ENCODE data around the gene OLFM1. TPM values are rescaled to one million over a fixed set of nuclear protein-coding genes. Genes with fewer than 3 reads are reported as not detected.

OLFM1 gene
- total RNA-seq, 1 experiment from 2014 or later: 32.0 TPM

DNA sequence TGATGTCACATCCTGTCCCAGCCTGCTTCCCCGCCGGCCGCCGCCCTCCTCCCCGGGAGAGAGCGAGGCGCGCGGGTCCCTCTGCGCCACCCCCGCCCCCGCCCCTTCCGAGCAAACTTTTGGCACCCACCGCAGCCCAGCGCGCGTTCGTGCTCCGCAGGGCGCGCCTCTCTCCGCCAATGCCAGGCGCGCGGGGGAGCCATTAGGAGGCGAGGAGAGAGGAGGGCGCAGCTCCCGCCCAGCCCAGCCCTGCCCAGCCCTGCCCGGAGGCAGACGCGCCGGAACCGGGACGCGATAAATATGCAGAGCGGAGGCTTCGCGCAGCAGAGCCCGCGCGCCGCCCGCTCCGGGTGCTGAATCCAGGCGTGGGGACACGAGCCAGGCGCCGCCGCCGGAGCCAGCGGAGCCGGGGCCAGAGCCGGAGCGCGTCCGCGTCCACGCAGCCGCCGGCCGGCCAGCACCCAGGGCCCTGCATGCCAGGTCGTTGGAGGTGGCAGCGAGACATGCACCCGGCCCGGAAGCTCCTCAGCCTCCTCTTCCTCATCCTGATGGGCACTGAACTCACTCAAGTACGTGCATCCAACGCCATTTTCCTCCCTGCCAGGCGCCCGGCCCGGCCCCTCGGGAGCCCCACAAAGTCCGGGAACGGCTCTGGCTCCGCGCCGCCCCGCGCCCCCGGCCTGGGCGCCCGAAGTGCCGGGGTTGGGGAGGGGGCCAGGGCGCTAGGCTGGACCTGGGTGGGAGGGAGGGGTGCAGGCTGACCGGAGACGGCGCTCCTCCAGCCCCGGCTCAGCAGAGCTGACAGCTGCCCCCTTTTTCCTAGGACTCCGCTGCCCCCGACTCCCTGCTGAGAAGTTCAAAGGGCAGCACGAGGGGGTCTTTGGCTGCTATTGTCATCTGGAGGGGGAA is 12.0 kb upstream of the OLFM1 start:
- peak; percentile 23 for DNase-seq (ENCODE audit: extremely low read depth, low read depth)

DNA sequence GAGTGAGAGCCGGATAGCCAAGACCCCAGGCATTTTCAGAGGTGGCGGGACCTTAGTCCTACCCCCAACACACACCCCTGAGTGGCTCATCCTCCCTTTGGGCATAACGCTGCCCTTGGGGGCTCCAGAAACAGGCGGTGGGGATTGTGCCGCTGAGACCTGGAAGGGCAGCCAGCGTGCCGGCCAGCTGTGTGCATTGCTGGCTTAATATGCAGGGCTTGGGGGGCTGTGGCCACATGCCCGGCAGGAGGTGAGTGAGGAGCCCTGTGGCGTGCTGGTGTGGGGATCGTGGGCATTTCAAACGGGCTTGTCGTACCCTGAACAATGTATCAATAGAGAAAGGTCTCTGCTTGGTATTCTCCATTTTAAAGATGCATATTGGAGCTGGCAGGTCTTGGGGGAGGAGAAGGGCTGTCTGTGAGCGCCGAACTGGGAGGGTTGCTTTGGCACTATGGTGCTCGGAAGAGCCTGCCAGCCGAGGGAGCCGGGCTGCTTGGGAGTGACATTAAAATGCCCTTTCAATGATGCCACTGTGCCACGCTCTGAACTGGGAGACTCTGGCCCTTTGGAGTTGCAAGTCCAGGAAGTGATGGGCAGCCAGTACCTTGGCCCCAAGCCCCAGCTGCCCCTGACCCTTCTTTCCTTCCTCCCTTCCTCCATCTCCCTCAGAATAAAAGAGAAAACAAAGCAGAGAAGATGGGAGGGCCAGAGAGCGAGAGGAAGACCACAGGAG is 11.2 kb upstream of the OLFM1 start:
- no peak for DNase-seq (ENCODE audit: extremely low read depth, low read depth)

DNA sequence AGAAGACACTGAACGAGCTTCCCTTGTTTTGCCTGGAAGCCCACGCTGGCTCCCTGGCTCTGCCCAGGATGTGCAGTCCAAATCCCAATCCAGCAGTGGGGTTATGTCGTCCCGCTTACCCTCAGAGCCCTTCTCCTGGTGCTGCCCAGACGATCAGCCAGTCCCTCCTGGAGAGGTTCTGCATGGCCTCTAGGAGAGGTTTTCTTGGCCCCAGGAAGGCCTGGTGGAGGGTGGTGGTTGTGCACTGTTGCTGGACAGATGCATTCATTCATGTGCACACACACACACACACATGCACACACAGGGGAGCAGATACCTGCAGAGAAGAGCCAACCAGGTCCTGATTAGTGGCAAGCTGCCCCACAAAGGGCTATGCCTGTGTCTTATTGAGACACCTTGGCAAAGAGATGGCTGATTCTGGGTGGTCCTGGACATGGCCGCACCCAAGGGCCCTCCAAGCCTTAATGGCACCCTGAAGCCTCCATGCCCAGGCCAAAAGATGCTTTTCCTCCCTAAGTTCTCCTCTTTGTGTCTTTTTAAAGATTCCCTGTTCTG is 10.5 kb upstream of the OLFM1 start:
- no peak for DNase-seq (ENCODE audit: extremely low read depth, low read depth)

DNA sequence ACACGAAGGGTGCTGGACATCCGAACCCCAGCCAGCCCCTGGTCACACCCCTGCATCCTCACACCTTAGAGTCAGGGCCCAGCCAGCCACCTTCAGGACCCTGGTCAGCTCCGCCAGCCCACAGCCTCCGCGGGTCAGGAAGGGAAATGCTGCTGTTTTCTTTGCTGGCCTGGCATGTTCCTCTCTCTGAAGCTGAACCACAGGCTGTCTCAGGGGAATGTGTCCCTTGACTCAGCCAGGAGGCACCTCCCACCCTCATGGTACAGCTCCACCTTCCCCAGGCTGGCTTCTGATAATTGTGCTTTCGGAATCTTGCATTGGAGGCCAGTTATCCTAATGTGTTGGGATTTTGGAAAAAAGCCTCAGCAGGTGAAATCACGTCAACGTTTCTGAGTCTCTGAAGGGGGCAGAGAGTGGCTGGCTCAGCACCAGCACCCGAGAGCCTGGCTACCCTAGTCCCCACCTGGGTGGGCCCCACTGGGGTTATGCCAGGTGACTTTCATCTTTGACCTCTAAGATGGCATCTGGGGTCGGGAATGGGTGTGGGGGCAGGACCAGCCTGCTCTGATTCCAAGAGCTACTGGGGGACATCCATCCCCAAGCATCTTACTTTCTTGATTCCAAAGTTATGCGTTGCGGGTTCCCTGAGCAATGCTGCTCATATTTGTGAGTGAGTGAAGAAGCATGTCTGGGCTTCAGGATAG is 9.8 kb upstream of the OLFM1 start:
- DNase-seq (ENCODE audit: extremely low read depth, low read depth): peak; percentile 11

DNA sequence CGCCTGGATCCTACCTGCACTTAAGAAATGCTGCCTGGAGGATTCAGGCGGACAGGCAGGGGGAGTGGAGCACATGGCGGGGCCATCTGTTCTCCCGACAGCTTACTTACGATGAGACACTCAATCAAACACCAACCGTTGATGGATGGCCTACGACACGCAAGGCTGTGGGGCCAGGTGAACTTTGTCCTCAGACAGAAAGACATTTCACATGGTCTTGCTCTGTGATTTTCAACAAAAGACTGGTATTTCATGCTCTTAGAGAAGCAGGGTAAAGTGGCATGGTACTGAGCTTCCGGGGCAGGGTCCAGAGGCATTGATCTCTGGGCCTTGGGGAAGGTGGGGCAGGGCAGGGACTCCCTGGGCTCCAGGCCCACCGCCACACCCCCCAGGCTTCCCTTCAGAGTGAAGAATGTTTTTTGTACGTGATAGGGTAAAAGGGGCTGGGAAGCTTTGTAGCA is 9.1 kb upstream of the OLFM1 start:
- DNase-seq (ENCODE audit: extremely low read depth, low read depth): no peak

DNA sequence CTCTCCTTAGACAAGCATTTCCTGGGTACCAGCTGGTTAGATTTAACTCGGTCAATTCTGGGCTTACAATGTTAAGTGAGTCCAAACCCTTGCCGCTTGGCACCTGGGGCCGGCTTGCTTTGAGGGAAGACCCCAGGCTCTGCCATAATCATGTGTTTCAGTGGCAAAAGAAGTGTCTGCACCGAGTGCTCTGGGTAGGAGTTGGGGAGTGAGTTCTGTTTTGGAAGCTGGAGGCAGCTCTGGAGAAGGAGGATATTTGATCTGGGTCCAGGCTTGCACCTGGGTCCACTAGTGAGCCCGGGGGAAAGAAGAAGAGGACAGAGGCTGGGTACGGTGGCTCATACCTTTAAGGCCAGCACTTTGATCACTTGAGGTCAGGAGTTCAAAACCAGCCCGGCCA is 8.4 kb upstream of the OLFM1 start:
- DNase-seq (ENCODE audit: extremely low read depth, low read depth): no peak

DNA sequence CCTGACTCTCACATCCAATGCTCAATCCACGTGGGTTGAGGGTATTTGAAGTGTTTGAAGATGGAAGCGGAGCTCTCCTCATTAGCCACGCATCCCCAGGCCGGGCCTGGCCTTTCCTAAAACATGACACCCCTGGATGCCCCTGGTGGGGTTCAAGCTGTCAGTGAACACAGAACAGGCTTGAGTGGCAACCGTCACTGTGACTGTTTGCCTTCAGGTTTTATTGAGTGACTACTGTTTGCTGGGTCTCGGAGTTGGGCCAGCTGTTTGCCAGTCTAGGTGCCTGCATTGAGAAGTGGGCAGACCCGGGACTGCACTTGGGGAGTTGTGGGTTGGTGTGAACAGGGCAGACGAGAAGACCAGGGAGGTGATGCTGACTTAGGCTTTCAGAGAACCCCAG is 7.8 kb upstream of the OLFM1 start:
- no peak for DNase-seq (ENCODE audit: extremely low read depth, low read depth)

DNA sequence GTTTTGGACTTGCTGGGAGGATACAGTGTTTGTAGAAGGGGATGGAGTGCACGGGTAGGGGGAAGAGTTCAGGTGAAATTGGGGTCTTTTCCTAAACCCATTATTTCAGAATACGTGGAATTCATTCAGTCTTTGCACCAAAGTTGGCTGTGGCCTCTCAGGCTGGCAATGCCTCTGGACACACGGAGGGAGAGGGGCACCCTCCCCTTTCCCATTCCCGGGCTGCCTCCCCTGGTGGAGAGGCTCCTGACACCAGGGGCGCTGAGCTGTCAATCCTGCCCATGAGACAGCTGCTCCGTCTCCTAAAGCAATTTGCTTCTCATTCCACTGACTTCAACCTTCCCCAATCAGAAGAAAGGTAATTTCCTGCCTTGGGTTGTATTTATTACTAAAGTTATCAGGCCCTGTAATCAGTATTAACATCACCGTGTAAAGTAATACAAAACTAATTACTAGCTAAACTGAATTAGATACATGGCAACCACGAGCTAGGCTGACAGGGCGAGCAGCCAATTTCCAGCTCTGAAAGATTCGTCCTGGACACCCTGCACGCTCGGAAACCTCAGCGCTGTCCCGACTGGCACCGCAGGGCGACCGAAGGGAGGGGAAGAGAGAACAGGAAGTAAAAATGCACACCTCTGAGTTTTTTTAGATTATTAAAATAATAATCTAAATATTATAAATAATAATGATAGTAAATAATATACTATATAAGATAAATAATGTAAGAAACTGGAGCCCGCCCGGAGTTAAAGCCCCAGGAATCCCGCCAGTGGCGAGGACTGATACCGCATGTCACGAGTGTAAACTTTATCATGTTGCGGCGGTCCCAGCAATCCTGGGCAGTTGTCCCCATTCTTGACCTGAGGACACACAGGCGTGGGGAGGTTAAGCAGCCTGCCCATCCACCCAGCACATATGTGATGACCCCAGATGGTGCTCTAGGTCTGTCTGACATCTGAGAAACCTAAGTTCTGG is 6.9 kb upstream of the OLFM1 start:
- DNase-seq (ENCODE audit: extremely low read depth, low read depth): no peak

DNA sequence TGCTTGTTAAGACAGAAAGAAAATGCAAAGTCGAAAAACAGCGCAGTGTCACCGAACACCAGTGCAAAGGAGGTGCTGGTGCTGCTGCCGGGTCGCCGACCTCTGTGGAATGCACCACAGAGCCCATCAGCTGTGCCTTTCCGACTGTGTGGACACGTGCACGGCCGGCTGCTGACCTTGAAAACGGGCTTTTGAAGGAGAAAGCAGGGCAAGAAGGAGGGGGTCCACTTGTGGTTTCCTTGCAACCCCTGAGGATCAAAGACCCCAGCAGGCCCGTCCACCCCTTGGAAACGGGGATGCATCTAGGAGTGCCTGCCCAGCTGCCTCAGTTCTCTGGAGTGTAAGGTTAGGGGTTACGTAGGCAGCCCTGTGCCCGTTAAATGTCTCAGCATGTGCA is 6.2 kb upstream of the OLFM1 start:
- DNase-seq (ENCODE audit: extremely low read depth, low read depth): no peak

DNA sequence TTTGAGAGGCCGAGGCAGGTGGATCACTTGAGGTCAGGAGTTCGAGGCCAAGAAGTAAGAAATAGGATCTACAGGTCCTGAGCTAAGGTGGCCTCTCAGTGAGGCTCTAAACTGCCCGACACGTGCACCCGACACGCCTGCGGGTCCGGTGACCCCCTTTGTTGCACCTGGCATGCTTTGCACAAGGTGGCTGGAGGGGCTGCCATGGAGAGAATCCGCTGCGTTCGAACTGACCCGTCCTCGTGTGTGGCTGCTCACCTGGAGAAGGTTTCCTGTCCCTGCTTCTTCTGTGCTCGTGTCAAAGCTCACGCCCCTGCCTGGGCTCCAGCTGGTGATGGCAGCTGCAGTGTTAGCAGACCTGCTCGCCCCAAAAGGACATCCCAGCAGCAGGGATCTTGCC is 5.7 kb upstream of the OLFM1 start:
- DNase-seq (ENCODE audit: extremely low read depth, low read depth): no peak

DNA sequence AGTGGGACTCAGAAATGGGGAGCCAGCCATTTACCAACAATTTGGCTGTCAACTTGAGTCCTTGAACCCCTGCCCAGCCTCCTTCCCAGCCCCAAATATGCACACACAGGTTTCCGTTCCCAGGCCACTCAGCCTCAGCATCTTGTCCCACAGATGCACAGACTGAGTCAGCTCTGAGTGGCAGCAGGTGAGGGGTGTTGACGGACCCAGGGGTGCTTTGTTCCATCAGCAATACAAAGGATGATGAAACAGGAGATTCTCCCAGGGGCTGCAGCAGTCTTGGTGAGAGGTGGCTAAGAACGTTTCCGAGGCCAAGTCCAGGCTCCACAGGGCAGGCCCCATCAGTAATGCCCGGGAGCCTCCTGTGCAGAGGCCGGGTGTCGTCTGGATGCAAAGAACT is 4.9 kb upstream of the OLFM1 start:
- no peak for DNase-seq (ENCODE audit: extremely low read depth, low read depth)

DNA sequence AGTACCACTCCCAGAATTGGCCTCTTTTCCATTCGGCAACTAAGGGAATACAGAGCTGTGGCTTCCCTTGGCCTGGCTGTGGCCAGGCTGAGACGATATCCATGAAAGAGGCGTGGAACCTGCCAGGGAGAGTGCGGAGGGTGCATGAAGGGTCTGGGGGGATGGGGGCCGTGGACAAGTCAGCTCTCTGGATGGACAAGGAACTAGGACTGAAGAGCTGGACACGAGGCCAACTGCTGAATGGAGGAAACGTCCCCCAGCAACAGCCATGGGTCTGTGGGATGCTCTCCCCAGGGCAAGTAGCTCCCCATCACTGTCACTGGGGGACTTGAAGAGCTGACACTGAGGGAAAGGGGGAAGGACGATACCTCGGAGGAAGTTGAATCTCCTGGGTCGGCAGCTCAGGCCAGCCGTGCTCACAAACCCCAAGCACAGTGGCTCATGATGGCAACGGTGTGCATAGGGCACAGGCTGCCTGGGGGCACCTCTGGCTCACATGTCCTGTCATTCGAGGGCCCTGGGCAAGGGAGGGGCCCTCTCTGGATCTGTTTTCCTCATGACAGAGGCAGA is 4.1 kb upstream of the OLFM1 start:
- DNase-seq (ENCODE audit: extremely low read depth, low read depth): no peak

DNA sequence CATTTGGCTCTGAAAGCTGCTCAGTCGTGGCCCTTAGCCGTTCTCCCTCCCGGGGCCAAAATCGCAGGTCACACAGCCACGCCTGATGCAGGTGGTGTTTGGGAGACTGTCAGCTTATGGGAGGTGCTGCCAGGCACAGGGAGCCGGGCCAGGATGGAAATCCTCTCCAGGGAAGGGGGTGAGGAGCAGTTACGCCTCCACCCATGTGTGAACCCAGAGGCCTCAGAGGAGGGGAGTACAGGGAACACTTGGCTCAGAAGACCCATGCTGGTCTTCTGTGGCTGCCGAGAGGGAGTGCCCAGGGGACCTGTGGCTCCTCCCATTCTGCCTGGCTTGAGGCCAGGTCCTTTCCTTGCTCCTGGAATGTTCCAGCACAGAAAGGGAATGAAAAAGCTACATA is 3.6 kb upstream of the OLFM1 start:
- no peak for DNase-seq (ENCODE audit: extremely low read depth, low read depth)

DNA sequence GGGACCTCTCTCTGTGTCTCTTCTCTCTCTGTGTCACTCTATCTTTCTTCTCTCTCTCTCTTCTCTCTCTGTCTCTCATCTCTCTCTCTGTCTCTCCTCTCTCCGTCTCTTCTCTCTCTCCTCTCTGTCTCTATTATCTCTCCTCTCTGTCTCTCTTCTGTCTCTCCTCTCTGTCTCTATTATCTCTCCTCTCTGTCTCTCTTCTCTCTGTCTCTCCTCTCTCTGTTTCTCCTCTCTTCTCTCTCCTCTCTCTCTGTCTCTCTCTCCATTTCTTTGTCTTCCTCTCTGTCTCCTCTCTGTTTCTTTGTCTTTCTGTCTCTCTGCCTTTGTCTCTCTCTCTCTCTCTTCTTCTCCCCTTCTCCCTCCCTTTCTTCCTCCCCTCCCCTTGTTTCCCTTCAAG is 3.2 kb upstream of the OLFM1 start:
- DNase-seq (ENCODE audit: extremely low read depth, low read depth): no peak

DNA sequence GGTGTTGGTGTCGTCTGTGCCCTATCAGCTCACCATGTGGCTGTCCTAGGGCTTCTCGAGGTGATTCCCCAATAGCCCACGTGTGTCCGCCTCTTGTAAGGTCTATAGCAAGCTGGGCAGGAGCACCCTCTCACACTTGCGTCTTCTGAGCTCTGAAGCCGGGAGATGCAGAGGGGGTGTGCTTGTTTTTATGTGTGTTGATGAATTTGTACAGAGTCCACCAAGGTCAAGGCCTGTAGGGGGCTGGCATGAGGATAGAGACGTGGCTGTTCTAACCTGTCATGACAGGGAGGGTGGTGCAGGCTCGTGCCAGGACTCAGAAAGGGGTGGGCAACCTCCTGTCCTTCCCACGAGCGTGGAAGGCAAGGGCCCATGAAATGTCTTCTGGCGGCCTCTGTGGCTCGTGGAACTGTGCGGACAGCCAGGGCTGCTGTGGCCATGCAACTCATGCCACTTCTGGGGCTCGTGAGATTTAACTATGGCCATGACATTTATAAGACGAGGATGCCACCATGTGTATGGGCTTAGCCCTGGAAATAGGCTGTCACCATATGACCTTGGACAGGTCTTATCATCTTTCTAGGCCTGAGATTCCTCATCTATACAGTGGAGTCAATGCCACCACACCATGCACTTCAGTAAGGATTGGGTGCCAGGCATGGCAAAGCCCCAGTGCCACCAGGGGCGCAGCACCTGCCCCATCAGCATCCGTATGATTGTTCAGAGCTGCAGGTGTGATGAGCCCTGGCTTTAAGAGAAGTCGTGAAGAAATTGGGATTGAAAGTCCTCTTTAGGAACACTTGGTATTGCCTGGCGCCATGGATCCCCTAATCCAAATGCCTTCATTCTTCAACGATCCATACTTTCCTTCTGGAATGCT is 2.3 kb upstream of the OLFM1 start:
- no peak for DNase-seq (ENCODE audit: extremely low read depth, low read depth)

DNA sequence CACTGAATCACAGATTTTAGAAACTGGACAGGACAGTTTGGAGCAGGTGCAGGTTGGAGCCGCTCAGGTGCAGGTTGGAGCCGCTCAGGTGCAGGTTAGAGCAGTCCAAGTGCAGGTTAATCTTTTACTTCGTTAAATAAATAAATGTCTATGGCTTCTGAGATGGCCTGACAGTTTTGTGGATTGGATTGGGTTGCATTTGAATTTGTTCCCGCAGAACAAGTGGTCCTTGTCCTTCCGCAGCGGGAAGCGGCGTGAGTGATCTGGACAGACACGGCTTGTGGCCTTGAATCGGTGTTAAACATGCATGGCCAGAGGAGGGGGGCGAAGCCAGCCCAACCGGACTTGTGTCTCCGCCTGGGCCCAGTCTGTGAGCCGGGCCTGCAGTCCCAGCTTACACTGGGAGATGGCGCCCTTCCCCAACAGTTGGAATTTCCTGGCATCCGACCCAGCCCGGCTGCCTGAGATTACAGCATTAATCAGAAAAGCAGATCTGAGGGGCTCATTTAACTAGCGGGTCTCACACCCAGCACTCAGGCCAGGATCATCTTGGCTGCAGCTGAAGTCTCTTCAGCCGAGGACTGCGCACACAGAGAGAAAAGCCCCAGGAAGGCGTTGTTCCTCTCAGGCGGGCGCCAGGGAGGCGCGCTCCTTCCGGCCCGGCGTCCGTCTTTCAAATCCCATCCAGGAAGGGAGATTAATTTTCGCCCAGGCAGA is 1.5 kb upstream of the OLFM1 start:
- peak; percentile 64 for DNase-seq (ENCODE audit: extremely low read depth, low read depth)

DNA sequence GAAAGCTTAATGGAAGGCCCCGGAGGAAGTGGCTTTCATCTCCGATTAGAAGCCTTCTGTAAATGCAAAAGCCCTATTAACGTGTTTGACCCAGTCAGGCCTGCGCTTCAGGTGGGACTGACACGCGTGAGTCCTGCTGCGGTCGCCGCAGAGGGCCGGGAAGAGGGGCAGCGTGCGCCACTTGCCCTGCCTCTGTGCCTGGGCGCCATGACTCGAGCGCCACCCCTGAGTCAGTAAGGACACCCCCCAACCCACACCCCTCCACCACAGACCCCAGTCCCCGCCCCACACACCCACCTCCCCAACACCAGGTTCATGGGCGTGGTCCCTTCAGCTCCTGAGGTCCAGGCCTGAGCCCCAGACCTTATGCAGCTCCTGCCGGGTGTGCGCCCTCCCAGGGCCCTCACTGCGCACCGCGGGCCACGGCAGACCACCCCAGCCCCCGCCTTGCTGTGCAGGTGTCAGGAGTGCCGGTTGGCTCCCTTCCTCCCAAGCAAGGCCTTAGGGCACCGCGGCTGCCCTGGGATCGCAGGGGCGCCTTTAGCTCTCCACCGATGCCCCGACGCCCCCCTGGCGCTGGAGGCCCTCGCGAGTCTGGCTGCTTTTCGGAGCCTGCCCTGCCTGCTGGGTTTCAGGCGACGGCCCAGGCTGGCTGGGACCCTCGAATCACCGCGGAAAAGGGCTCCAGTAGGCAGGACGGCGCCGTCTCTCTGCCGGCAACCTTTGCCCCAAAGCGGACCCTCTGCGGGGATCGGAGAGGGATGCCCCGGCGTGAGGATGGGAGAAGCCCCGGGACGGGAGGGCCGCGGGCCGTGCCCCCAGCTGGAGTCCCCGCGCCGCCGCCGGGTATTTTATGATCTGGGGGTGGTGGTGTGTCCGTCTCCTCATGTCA is 625 bp upstream of the OLFM1 start:
- DNase-seq (ENCODE audit: extremely low read depth, low read depth): no peak

All from NCI-H460 (cell line).